HG03565 (cell line): Measurements from ENCODE around the gene HAGHL.
"Not testable (repeated sequence)": the region's sequence is repeated elsewhere in the genome, so short reads cannot be mapped to it uniquely, and the experiment has no call there.

Experiments used
- ATAC-seq: cut with Tn5 transposase; IDR thresholded peaks from one replicate; pipeline ENCODE4 v1.9.1; 2021; ENCODE audit warnings: mild to moderate bottlenecking, moderate library complexity; ENCODE audit not compliant: unreplicated experiment

The HAGHL gene

DNA sequence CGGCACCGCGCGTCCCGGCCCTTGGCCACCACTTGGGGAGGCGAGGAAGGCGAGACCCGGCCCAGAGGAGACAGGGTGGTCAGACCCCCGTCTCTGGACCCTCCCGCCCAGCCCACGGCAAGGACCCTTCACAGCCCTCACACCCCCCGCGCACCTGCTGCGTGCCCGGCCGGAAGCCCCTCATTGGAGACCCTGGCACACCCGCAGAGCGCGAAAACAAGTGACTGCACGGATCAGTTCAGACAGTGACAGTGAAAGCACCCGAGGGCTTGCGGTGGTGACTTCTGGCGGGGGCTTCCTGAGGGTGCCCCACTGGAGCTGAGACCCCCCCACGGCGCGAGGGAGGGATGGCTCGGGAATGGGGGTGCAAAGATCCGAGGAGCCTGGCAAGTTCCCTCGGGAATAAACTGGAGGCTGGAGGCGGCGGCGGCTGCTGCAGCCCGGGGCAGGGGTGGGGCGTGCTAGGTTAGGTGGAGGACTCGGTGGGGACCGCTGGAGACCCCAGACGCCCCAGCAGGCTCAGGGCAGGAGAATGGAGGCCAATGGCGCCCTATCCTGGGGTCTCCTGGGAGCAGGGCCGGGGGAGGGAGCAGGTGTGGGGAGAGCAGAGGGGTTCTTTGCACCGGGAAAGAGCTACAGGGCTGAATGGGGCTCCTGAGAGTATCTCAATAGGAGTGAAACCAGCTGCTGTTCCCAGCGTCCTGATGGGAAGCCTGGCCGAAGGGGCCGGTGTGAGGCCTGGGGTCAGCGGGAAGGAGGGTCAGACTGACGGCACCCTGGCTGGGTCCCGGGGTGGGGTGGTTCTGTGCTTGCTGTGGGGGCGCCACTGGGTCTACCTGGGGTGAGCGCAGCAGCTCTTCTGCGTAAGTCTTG, 20.5 kb upstream of the HAGHL start:
- ATAC-seq, result no peak

DNA sequence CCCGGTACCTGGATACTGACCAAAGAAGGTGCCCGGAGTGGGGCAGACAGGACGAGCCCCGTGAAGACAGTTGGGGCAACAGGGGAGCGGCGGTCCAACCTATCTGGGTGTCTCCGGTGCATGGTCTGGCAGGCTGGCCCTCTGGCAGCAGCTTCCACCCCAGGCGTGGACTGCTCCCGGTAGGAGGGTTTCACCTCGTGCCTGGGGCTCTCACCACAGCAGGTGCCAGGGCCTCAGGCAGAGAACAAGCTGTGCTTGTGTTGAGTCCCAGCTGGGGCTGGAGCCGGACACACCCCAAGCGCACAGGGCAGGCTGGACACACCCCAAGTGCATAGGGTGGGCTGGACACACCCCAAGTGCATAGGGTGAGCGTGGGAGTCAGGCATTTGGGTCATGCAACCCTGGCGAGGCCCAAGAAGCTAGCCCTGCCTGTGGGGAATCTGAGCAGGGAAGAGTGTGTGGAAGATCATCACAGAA, 19.8 kb upstream of the HAGHL start:
- no peak for ATAC-seq

DNA sequence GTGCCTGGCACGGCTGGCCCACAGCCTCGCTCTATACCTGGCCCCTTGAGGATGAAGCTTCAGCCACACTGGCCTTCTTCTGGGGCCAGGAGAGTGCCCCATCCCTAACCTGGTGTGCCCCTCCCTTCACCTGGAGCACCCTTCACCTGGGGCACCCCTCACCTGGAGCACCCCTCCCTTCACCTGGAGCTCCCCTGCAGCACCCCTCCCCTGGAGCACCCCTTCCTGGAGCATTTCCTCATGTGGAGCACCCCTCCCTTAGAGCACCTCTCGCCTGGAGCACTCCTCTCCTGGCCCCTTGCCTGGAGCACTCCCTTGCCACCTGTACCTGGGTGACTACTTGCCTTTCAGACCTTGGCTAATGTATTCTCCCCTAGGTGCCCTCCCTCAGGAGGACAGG, 18.9 kb upstream of the HAGHL start:
- no peak for ATAC-seq

DNA sequence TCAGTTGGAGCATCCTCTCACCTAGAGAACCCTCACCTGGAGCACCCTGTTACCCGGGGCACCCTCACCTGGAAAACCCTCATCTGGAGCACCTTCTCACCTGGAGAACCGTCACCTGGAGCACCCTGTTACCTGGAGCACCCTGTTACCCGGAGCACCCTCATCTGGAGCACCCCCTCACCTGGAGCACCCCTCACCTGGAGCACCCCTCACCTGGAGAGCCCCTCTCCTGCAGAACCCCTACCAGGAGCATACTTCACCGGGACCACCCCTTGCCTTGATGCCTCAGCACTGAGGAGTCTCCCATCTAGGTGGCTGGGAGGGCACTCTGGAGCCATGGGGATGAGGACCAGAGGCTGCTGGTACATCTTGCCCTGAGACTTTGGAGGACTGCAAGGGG, 17.9 kb upstream of the HAGHL start:
- no peak for ATAC-seq

DNA sequence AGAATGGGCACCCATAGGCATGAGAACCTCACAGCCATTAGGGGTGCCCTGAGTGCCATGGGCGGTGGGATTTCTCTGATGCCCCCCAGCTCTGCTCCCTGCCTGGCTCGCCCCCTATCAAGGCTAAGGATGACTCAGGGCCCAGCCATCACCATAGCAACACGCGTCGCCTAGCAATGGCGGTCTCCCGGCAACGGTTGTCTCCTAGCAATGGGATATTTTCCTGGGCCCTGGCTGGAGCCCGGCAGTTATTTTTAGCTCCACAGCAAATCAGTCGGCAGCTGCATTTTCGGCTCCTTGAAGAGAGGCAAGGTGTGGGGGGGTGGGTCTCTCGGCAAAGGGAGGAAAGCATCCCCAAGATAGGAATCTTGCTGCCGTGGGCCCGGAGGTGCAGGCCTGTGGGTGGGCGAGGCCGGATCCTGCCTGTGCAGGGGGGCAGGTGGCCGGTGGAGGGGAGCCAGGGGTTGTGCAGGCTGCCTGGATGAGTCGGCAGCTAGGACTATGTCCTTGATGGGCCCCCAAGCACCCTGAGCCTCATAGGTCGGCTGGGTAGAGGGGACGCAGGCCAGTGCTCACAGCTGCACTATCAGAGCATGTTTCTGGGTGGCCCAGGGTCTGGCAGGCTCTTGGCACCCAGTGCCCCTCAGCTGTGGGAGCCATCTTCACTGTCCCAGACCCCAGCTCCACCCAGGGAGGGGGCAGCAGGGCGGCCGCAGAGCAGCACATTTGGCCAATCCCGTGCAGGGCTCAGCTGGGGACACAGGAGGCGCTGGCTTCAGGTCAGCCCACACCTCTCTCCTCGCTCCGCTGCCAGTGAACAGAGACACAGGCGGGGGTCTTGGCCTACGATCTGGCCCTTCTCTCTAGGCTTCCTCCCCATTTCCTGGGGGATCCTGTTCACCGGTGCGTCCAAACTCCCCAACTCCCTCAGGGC, 17.1 kb upstream of the HAGHL start:
- ATAC-seq, result no peak

DNA sequence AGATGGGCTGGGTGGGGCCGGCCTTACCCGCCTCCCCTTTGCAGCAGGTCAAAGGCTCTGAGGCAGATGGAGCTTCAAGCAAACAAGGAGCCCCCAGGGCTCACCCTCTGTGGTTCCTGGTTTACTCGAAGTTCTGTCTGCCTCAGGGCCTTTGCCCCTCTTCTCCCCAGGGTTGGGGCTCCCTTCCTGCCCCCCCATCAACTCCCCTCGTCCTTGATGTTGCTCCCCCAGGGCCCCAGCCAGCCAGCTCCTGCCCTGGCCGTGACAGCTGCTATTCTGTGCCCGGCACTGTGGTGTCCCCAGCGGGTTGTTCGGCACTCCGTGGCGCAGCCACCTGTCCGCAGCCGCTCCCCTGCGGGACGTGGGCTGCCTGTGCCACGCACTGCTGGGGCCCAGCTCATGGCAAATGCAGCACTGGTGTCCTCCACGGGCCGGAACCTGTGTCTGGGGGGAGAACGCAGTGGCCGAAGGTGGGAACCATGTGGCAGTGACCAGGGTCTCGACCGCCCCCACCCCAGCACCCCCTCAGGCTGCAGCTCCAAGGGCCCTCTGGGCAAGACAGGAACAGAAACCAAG, 16.3 kb upstream of the HAGHL start:
- ATAC-seq, result no peak

DNA sequence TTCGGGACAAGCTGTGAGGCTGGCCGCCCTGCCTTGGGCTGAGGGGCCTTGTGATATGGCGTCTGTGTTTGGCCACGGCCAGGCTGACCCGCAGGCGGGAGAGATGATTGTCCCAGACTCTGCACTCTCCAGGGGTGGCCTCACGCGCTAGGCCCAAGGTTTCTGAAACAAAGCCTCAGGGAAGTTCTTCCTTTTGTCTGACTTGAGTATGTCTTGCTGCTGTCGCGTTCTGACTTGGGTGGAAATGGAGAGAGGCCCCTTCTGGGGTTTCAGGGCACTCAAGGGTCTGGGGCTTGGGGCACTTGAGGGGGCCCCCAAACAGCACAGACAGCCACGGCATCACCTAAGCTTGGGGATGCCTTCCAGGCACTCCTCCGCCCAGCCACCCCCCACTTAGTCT, 15.8 kb upstream of the HAGHL start:
- ATAC-seq, result no peak

DNA sequence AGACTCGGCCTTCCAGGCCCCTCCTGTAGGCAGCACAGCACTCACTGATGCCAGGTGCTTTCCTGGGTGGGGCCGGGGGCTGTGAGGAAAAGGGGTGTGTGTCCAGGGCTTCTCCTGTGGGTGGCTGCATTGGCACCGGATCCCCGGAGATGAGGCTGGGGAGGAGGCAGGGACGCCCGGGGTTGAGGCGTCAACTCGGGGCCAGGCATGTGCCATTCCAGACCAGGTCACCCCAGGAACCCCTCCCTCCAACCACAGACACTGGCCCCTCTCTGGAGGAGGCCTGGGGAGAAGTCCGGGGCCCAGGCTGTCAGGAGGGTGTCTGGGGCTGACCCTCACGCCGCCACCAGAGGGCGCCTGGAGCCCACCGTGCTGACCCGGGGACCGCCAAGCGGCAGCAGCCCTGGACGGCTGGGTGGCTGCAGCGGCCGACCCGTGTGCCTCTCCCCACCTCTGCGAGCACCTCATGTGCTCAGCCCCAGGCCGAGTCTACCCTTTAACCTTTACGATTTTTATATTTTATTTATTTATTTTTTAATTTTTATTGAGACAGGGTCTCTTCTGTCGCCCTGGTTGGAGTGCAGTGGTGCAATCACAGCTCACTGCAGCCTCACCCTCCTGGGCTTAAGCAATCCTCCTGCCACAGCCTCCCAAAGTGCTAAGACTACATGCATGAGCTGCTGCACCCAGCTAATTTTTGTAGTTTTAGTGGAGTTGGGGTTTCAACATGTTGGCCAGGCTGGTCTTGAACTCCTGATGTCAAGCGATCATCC, 15.2 kb upstream of the HAGHL start:
- ATAC-seq, result no peak

DNA sequence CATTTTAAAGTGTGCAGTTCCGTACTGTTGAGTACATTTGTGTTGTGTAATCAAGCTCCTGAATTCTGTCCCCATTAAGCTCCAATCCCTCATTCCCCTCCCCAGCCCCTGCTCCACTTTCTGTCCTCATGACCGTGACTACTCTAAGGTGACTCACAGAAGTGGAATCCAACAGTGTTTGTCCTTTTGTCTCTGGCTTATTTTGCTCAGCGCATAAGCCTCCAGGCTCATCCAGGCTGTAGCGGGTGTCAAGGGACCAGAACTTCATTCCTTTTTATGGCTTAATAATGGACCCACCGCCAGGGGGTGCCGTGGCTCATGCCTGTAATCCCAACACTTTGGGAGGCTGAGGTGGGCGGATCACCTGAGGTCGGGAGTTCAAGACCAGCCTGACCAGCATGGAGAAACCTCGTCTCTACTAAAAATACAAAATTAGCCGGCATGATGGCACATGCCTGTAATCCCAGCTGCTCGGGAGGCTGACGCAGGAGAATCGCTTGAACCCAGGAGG, 14.1 kb upstream of the HAGHL start:
- not testable (repeated sequence) for ATAC-seq

DNA sequence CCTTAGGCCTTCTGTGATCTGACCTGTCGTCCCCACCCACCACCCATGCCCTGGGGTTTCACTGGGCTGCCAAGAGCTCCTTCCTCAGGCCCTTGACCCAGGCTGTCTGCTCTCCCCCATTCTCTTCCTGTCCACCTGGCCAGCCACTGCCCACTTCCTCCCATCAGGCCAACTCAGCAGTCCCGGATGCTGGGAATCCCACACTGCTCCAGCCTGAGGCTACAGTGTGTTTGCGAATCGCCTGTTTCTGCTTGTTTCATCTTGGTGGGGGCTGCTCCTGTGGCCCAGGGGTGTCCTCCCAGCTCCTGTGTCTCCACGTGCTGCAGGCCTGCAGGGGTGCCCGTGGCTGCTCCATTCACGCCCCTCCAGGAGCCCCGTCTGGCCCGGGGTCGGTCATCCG, 12.8 kb upstream of the HAGHL start:
- no peak for ATAC-seq

DNA sequence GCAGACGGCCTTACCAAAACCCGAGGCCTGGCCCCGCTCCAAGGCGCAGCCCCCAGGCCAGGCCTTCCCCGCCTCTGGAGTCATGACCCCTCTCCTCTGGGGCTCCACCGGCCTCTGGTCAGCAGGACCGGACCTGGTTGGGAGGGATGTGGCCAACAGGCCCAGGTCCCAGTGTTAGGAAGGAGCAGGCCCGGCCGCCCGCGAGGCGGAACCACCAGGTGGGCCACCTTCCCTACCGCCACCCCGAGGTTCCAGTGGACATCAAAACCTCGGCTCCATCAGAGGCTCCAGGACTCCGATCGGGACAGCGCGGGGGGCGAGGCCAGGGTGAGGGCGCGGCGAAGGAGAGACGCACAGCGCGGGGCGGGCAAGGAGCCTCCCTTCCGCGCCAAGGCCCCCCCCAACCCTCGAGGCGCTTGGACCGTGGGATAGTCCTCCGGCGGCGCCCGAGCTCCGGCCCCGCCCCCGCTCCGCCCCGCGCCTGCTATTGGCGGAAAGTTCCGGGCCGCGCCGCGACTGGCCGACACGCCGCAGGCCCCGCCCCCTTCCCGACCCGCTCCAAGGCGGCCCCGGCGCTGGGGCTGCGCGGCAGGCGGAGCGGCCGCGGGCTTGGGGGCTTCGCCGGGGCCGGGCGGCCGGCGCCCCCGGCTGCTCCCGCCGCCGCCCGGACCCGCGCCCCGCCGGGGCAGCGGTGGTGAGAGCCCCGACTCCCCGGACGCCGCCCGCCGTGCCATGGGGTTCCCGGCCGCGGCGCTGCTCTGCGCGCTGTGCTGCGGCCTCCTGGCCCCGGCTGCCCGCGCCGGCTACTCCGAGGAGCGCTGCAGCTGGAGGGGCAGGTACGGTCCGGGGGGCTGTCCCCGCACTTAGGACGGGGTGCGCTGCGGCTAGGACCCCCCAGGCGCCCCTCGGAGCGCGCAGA, 12.1 kb upstream of the HAGHL start, which contains the start of gene METRN:
Gene METRN (plus strand): TSS at position 561 of the 919 bp plus-strand sequence. CDS start 172 bp downstream, at position 733.
- ATAC-seq, result peak; percentile 61

DNA sequence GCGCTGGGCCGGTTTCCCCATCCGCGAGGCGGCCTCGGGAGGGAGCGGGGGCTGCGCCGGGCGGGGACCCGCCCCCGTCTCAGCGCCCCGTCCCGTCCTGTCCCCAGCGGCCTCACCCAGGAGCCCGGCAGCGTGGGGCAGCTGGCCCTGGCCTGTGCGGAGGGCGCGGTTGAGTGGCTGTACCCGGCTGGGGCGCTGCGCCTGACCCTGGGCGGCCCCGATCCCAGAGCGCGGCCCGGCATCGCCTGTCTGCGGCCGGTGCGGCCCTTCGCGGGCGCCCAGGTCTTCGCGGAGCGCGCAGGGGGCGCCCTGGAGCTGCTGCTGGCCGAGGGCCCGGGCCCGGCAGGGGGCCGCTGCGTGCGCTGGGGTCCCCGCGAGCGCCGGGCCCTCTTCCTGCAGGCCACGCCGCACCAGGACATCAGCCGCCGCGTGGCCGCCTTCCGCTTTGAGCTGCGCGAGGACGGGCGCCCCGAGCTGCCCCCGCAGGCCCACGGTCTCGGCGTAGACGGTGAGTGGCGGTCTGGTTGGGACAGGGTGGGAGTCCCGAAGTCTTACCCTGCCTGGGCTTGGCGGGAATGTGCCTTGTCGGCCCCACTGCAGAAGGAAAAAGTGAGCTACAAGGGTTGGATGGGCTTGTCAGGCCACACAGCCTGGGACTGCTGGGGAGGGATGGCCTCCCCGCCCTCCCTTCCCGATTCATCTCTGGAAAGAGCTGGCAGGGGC, 11.3 kb upstream of the HAGHL start:
- ATAC-seq, result no peak

DNA sequence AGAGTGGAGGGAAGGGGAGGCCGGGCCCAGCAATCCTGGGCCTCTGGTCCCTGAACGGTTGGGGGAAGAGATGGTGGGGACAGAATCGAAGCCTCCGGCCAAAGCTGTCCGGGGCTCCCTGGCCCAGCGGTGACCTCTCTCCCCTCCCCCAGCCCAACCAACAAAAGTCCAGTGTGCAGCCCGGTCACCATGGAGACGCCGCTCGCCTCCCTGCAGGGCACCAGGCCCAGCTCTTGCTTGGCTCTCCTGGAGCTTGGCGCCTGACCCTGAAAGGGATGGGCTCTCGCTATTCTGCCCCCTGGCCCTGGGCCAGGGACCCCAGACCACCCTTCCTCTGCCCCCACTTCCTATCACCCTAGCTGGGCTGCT, 10.7 kb upstream of the HAGHL start:
- ATAC-seq, result no peak

DNA sequence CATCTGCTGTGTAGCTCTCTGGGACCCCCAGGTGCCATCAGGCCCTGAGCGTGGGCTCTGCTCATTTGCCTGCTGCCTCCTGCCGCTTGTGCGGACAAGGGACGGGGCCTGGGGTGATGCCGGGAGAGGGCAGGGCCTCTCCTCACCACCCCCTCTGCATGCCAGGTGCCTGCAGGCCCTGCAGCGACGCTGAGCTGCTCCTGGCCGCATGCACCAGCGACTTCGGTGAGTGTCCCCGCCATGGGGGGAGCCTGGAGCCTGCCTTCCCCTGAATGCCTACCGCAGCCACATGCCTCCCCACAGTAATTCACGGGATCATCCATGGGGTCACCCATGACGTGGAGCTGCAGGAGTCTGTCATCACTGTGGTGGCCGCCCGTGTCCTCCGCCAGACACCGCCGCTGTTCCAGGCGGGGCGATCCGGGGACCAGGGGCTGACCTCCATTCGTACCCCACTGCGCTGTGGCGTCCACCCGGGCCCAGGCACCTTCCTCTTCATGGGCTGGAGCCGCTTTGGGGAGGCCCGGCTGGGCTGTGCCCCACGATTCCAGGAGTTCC, 10.1 kb upstream of the HAGHL start:
- no peak for ATAC-seq

DNA sequence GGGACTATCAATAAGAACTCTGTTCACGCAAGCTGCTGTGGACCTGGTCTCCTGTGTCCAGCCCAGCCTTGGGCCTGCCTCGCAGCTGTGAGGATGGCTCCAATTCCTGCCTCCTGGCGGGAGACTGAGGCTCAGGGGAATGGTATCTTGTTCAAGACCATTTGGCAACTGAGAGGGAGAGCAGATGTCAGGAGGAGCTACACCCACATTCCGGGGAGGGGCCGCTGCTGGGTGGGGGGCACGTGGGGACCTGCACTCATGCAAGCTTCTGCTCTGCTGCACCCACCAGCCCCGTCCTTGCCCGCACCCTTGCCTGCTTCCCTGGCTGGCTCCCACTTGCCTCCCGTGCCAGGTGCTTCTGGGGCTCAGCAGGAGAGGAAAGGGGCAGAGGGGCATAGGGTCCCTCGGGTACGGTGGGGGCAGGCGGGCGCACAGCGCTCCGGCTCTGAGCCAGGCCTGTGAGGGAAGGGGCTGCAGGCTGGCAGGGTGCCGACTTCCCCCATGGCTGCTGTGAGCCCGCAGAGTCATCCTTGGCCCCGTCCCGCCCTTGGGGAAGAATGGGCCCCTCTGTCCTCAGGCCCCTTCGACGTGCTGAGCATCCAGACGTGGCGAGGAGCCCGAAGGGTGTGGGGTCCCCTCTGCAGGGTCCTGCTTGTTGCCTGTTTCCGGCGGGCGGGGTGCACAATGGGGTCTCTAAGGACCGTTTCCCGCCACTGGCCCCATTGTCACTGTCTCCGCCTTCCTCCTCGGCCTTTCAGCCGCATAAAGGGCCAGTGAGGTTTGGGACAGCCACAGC, 9.3 kb upstream of the HAGHL start:
- no peak for ATAC-seq

DNA sequence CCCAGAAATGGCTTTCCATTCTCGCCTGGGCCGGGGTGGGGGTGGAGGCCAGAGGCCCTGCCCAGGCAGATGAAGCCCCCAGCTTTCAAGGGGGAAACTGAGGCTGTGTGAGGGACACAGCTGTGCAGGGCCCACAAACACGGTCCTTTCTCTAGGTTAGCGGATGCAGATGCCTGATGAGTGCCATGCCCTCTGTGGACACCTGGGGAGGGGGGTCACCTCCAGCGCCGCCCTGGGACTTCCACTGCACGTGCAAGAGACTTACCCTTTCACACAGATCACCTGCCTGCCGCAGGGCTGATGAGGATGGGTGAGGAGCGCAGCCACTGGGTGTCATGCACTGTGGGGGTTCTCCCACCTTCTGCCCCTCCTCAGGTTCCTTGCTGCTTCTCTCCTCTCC, 8.5 kb upstream of the HAGHL start:
- ATAC-seq, result no peak

DNA sequence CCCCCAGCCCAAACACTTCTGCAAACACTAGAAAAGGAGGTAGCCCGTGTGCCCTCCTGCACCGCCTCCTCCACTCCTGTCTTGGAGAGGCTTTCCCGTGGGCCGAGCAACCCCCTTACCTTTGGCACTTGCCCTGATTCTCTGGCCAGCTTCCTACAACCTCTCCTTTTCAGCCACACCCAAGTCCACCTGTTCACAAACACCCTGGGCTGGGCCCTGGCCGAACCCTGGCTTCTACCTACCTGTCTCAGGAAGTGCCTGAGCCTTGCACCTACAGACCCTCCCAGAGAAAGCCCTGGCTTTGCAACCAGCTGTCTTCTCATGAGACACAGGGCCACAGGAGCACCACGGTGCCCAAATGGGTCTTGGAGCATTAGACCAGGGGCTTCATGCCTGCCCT, 8.0 kb upstream of the HAGHL start:
- ATAC-seq, result no peak
